K562 (cell line): Measurements from ENCODE around the gene IL17REL. TPM values are rescaled to one million over a fixed set of nuclear protein-coding genes. Genes with fewer than 3 reads are reported as not detected.
A peak's percentile ranks its signal among the peaks of the same experiment; 100 is the strongest.

Experiments
- E4F1 ChIP-seq: fragments of 250-450 bp; sonication (Bioruptor Pico); IDR thresholded peaks from 2 replicates; pipeline ENCODE4 v1.5.0; 2021; ENCODE audit warnings: mild to moderate bottlenecking, borderline replicate concordance
- ESRRB ChIP-seq: fragments of 250-450 bp; sonication (Bioruptor Pico); IDR thresholded peaks from 2 replicates; pipeline ENCODE4 v1.5.0; 2020; ENCODE audit warnings: mild to moderate bottlenecking, moderate library complexity, borderline replicate concordance
- FOXA1 ChIP-seq: fragments of 450-650 bp; IDR thresholded peaks from 2 replicates; pipeline ENCODE4 v1.6.1; 2016; ENCODE audit warnings: mild to moderate bottlenecking, borderline replicate concordance
- HOXB6 ChIP-seq: fragments of 250-450 bp; sonication (Bioruptor Pico); IDR thresholded peaks from 2 replicates; pipeline ENCODE4 v1.5.1; 2022; ENCODE audit warnings: mild to moderate bottlenecking, borderline replicate concordance
- KLF10 ChIP-seq: fragments of 250-450 bp; sonication (Bioruptor Pico); IDR thresholded peaks from 2 replicates; pipeline ENCODE4 v1.6.1; 2021; ENCODE audit warnings: matching md5 sums
- NCOA4 ChIP-seq: fragments of 450-650 bp; IDR thresholded peaks from 2 replicates; pipeline ENCODE4 v1.6.1; 2018; ENCODE audit warnings: mild to moderate bottlenecking; ENCODE audit not compliant: partially characterized antibody
- NUFIP1 ChIP-seq: fragments of 450-650 bp; IDR thresholded peaks from 2 replicates; pipeline ENCODE4 v1.6.1; 2018; ENCODE audit not compliant: partially characterized antibody
- PHF21A ChIP-seq: fragments of 450-650 bp; IDR thresholded peaks from 2 replicates; pipeline ENCODE4 v1.6.1; 2017; ENCODE audit warnings: low read depth, borderline replicate concordance
- POLR2G ChIP-seq: fragments of 200-400 bp; formaldehyde crosslinking; IDR thresholded peaks from 2 replicates; pipeline ENCODE4 v1.6.1; 2017; ENCODE audit warnings: low read depth, mild to moderate bottlenecking, antibody characterized with exemption, low read length, moderate library complexity
- SIN3B ChIP-seq: fragments of 450-650 bp; IDR thresholded peaks from 2 replicates; pipeline ENCODE4 v1.6.1; 2017; ENCODE audit warnings: low read depth, mild to moderate bottlenecking, moderate library complexity
- SMAD4 ChIP-seq: fragments of 250-450 bp; sonication (Bioruptor Pico); conservative IDR thresholded peaks from 2 replicates; pipeline ENCODE4 v1.8.0; 2021; ENCODE audit warnings: inconsistent platforms, mild to moderate bottlenecking, moderate library complexity
- SMARCB1 ChIP-seq: IDR thresholded peaks from 2 replicates; pipeline ENCODE4 v1.6.1; 2011; ENCODE audit warnings: improper control_type of control experiment, low read depth; ENCODE audit not compliant: insufficient read length
- SNRNP70 ChIP-seq: fragments of 200-400 bp; formaldehyde crosslinking; optimal IDR thresholded peaks from 2 replicates; pipeline ENCODE3; 2017; ENCODE audit warnings: low read depth, low read length
- TEAD1 ChIP-seq, 2 experiments: fragments of 450-650 bp in 1 of 2; sonication (generic) in 1 of 2; formaldehyde crosslinking; IDR thresholded peaks; 2 replicates each; pipeline versions ENCODE4 v1.4.0 to v1.8.0; 2020 to 2022; ENCODE audit warnings: mild to moderate bottlenecking in 2 of 2, missing genetic modification reagents in 1 of 2
- TEAD2 ChIP-seq: fragments of 450-650 bp; IDR thresholded peaks from 2 replicates; pipeline ENCODE4 v1.6.1; 2016; ENCODE audit warnings: missing genetic modification characterization, control low read depth, missing compliant biosample characterization
- TOE1 ChIP-seq, 2 experiments: fragments of 450-650 bp in 1 of 2; sonication (generic) in 1 of 2; formaldehyde crosslinking in 1 of 2; IDR thresholded peaks; 2 replicates each; pipeline versions ENCODE4 v1.7.1 to v1.8.0; 2016 to 2022; ENCODE audit warnings: borderline replicate concordance in 2 of 2, mild to moderate bottlenecking in 2 of 2, antibody characterized with exemption in 1 of 2, inconsistent platforms in 1 of 2, low read depth in 1 of 2, missing genetic modification reagents in 1 of 2, moderate library complexity in 1 of 2
- YY1 ChIP-seq, 3 experiments: IDR thresholded peaks; 2 replicates each; pipeline ENCODE4 v1.6.1; 2011; ENCODE audit warnings: low read length in 2 of 3, mild to moderate bottlenecking in 2 of 3, moderate library complexity in 2 of 3, borderline replicate concordance in 1 of 3, control low read depth in 1 of 3, low read depth in 1 of 3; ENCODE audit not compliant: insufficient read depth in 3 of 3, insufficient replicate concordance in 2 of 3, control insufficient read depth in 1 of 3, insufficient read length in 1 of 3; ENCODE audit errors: extremely low read depth in 1 of 3
- ZNF347 ChIP-seq: fragments of 450-650 bp; formaldehyde crosslinking; IDR thresholded peaks from 2 replicates; pipeline ENCODE4 v1.4.0; 2020; ENCODE audit warnings: low read depth, mild to moderate bottlenecking, moderate library complexity
- ZNF41 ChIP-seq: fragments of 250-450 bp; sonication (Bioruptor Pico); conservative IDR thresholded peaks from 2 replicates; pipeline ENCODE4 v1.4.0; 2020; ENCODE audit warnings: mild to moderate bottlenecking
- ZNF696 ChIP-seq: fragments of 250-450 bp; sonication (Bioruptor Pico); conservative IDR thresholded peaks from 2 replicates; pipeline ENCODE4 v1.4.0; 2020; ENCODE audit warnings: mild to moderate bottlenecking, moderate library complexity
- ZSCAN32 ChIP-seq: fragments of 450-650 bp; formaldehyde crosslinking; IDR thresholded peaks from 2 replicates; pipeline ENCODE4 v1.4.0; 2020; ENCODE audit warnings: mild to moderate bottlenecking, moderate library complexity
- polyA plus RNA-seq, 8 experiments: library from polyadenylated mRNA; depleted of rRNA in 4 of 8; stranded (reverse) in 5 of 8; unstranded in 3 of 8; fragments of >200 nt; fragmentation: Nextera tagmentation in 2 of 8; fragmentation: Illumina TruSeq in 1 of 8; extraction: Ambion mirVana in 2 of 8; extraction: Trizol in 1 of 8; gene quantifications; 2 replicates each; pipeline versions ENCODE4 v1.2.1 to v1.2.3, GENCODE V29; 2011 to 2014; ENCODE audit warnings: inconsistent platforms in 1 of 8, missing spikeins in 1 of 8
- total RNA-seq, 7 experiments: library from RNA; depleted of rRNA in 6 of 7; stranded (reverse); fragments of >200 nt in 6 of 7; fragmentation: Illumina TruSeq in 2 of 7; extraction: Trizol in 2 of 7; gene quantifications; 2 replicates each; pipeline versions ENCODE4 v1.2.1 to v1.2.3, GENCODE V29; 2011 to 2021; ENCODE audit warnings: low replicate concordance in 1 of 7
- TF ChIP-seq, protein P1 (sequence below): sonication (generic); formaldehyde crosslinking; IDR thresholded peaks from 2 replicates; pipeline ENCODE4 v1.8.1; 2022; ENCODE audit warnings: missing genetic modification reagents

Gene IL17REL
- total and polyA plus RNA-seq, 9 of the 15 experiments (the other 6 are each of a cell fraction or from before 2014, with no cell fraction given): 0.05 to 0.42 (median 0.11) TPM; not detected in 4

GRCh38 chr22:49960159-49961004 lies 52.2 kb downstream of the IL17REL start, which contains the start of gene PIM3 (continued):
- TF ChIP-seq POLR2G (peak; percentile 84), ZNF41 (no peak), TOE1 (IDR thresholded peaks at IDR 0.05; ENCODE audit: borderline replicate concordance) (no peak), TOE1 (CRISPR knock-in tag; IDR thresholded peaks at IDR 0.05; ENCODE audit: borderline replicate concordance, low read depth) (no peak), SMAD4 (CRISPR knock-in tag) (peak; percentile 93), HOXB6 (CRISPR knock-in tag) (no peak), NCOA4 (no peak), ZNF696 (no peak), FOXA1 (no peak), TEAD1 (CRISPR knock-in tag; IDR thresholded peaks at IDR 0.05) (0 out of 4 replicates have a peak, but pooled peaks of 1 of the 2 experiments have one; percentile 47), SNRNP70 (no peak), NUFIP1 (no peak), TEAD2 (no peak), ZSCAN32 (CRISPR knock-in tag) (no peak), PHF21A (peak; percentile 35; the same call in 1 of the 2 replicates), E4F1 (CRISPR knock-in tag) (no peak), SIN3B (peak; percentile 27; the same call in 1 of the 2 replicates), YY1 (IDR thresholded peaks at IDR 0.05; ENCODE audit: borderline replicate concordance in 1 of 3, control insufficient read depth in 1 of 3, extremely low read depth in 1 of 3, insufficient read depth in 3 of 3, insufficient read length in 1 of 3, insufficient replicate concordance in 2 of 3, low read depth in 1 of 3, low read length in 2 of 3) (peak in 2 of 3 experiments; percentile 27 to 46), ZNF347 (CRISPR knock-in tag) (no peak), SMARCB1 (no peak), ESRRB (CRISPR knock-in tag) (no peak), KLF10 (CRISPR knock-in tag) (no peak)
- TF ChIP-seq, protein P1, sequence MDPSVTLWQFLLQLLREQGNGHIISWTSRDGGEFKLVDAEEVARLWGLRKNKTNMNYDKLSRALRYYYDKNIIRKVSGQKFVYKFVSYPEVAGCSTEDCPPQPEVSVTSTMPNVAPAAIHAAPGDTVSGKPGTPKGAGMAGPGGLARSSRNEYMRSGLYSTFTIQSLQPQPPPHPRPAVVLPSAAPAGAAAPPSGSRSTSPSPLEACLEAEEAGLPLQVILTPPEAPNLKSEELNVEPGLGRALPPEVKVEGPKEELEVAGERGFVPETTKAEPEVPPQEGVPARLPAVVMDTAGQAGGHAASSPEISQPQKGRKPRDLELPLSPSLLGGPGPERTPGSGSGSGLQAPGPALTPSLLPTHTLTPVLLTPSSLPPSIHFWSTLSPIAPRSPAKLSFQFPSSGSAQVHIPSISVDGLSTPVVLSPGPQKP (CRISPR knock-in tag): no peak
